Measurements from ENCODE around the gene LEPR.
A peak's percentile ranks its signal among the peaks of the same experiment; 100 is the strongest.

Gene LEPR

GRCh38 chr1:65398083-65398482 lies 22.4 kb upstream of the LEPR start:
- no peaks in the 10 kb centered on the region for H3K27me3 Mint-ChIP-seq

GRCh38 chr1:65399003-65399402 lies 21.5 kb upstream of the LEPR start:
- Mint-ChIP-seq H3K4me1 (peaks cover 44% of the 10 kb centered on the region), H3K9me3 (no peaks in the 10 kb centered on the region), H3K4me3 (no peak overlapping the region), H3K27ac (no peak overlapping the region), H3K27me3 (no peaks in the 10 kb centered on the region), H3K36me3 (peaks cover 6% of the 10 kb centered on the region)
- no peak for DNase-seq
- CTCF ChIA-PET, result no interaction called here

More at GRCh38 chr1:65398083-65398482, 22.4 kb upstream of the LEPR start:
- H3K36me3 Mint-ChIP-seq, result peaks cover 6% of the 10 kb centered on the region
- DNase-seq, result no peak
- H3K9me3 Mint-ChIP-seq, result no peaks in the 10 kb centered on the region
- H3K4me1 Mint-ChIP-seq, result peaks cover 54% of the 10 kb centered on the region
- H3K27ac Mint-ChIP-seq, result no peak overlapping the region
- no peak overlapping the region for H3K4me3 Mint-ChIP-seq
- CTCF ChIA-PET, result no interaction called here

GRCh38 chr1:65401612-65402011 lies 18.9 kb upstream of the LEPR start:
- H3K4me3 Mint-ChIP-seq, result no peak overlapping the region
- peaks cover 6% of the 10 kb centered on the region for H3K36me3 Mint-ChIP-seq
- H3K27ac Mint-ChIP-seq, result no peak overlapping the region
- no peak for DNase-seq
- no peaks in the 10 kb centered on the region for H3K9me3 Mint-ChIP-seq
- H3K4me1 Mint-ChIP-seq, result peaks cover 20% of the 10 kb centered on the region
- CTCF ChIA-PET, result no interaction called here
- H3K27me3 Mint-ChIP-seq, result no peaks in the 10 kb centered on the region

- Mint-ChIP-seq H3K36me3 (no peaks in the 10 kb centered on the region), H3K27ac (no peak overlapping the region), H3K4me1 (no peaks in the 10 kb centered on the region), H3K27me3 (no peaks in the 10 kb centered on the region), H3K4me3 (no peak overlapping the region), H3K9me3 (no peaks in the 10 kb centered on the region)
- DNase-seq, result no peak
- CTCF ChIA-PET, result interaction anchor here (1.5 kb wide), 1 partner anchor 15 kb away, joined by 5 read pairs; no protein-coding TSS in a partner anchor
Observed at GRCh38 chr1:65404941-65405340, 15.5 kb upstream of the LEPR start.

- Mint-ChIP-seq H3K4me1 (no peaks in the 10 kb centered on the region), H3K27me3 (no peaks in the 10 kb centered on the region), H3K4me3 (no peak overlapping the region), H3K9me3 (no peaks in the 10 kb centered on the region), H3K27ac (no peak overlapping the region), H3K36me3 (no peaks in the 10 kb centered on the region)
- CTCF ChIA-PET, result no interaction called here
- DNase-seq, result no peak
Observed at GRCh38 chr1:65407877-65408276, 12.6 kb upstream of the LEPR start.

GRCh38 chr1:65409314-65409713 lies 11.2 kb upstream of the LEPR start:
- no peak for DNase-seq
- H3K4me3 Mint-ChIP-seq, result no peak overlapping the region
- CTCF ChIA-PET, result no interaction called here
- H3K27me3 Mint-ChIP-seq, result no peaks in the 10 kb centered on the region
- no peaks in the 10 kb centered on the region for H3K36me3 Mint-ChIP-seq
- no peaks in the 10 kb centered on the region for H3K9me3 Mint-ChIP-seq
- no peak overlapping the region for H3K27ac Mint-ChIP-seq
- H3K4me1 Mint-ChIP-seq, result no peaks in the 10 kb centered on the region

- H3K27me3 Mint-ChIP-seq, result no peaks in the 10 kb centered on the region
- H3K9me3 Mint-ChIP-seq, result no peaks in the 10 kb centered on the region
- H3K27ac Mint-ChIP-seq, result no peak overlapping the region
- CTCF ChIA-PET, result no interaction called here
- H3K4me1 Mint-ChIP-seq, result no peaks in the 10 kb centered on the region
- H3K36me3 Mint-ChIP-seq, result no peaks in the 10 kb centered on the region
- no peak for DNase-seq
- H3K4me3 Mint-ChIP-seq, result no peak overlapping the region
Observed at GRCh38 chr1:65409816-65410326, 10.6 kb upstream of the LEPR start.

GRCh38 chr1:65412256-65412983 lies 8.0 kb upstream of the LEPR start:
- Mint-ChIP-seq H3K27ac (no peak overlapping the region), H3K4me1 (peaks cover 2% of the 10 kb centered on the region), H3K4me3 (no peak overlapping the region), H3K36me3 (no peaks in the 10 kb centered on the region), H3K27me3 (peaks cover 5% of the 10 kb centered on the region), H3K9me3 (no peaks in the 10 kb centered on the region)
- CTCF ChIA-PET, result no interaction called here
- no peak for DNase-seq

GRCh38 chr1:65412984-65413375 lies 7.5 kb upstream of the LEPR start:
- Mint-ChIP-seq H3K4me3 (no peak overlapping the region), H3K36me3 (no peaks in the 10 kb centered on the region), H3K9me3 (no peaks in the 10 kb centered on the region), H3K4me1 (peaks cover 4% of the 10 kb centered on the region), H3K27ac (no peak overlapping the region), H3K27me3 (peaks cover 5% of the 10 kb centered on the region)
- CTCF ChIA-PET, result no interaction called here
- DNase-seq, result no peak

- H3K4me3 Mint-ChIP-seq, result no peak overlapping the region
- CTCF ChIA-PET, result no interaction called here
- DNase-seq, result no peak
- no peaks in the 10 kb centered on the region for H3K36me3 Mint-ChIP-seq
- H3K27ac Mint-ChIP-seq, result no peak overlapping the region
- no peaks in the 10 kb centered on the region for H3K9me3 Mint-ChIP-seq
- H3K27me3 Mint-ChIP-seq, result peaks cover 5% of the 10 kb centered on the region
- H3K4me1 Mint-ChIP-seq, result peaks cover 12% of the 10 kb centered on the region
Observed at GRCh38 chr1:65414538-65414937, 5.9 kb upstream of the LEPR start.

- Mint-ChIP-seq H3K27me3 (peaks cover 9% of the 10 kb centered on the region), H3K4me1 (peaks cover 18% of the 10 kb centered on the region), H3K4me3 (no peak overlapping the region), H3K27ac (no peak overlapping the region), H3K9me3 (no peaks in the 10 kb centered on the region), H3K36me3 (no peaks in the 10 kb centered on the region)
- CTCF ChIA-PET, result interaction anchor here (1.3 to 2.2 kb wide), 2 partner anchors 13 to 271 kb away, joined by 4 read pairs; no protein-coding TSS in a partner anchor
- DNase-seq, result no peak
Observed at GRCh38 chr1:65416767-65417166, 3.7 kb upstream of the LEPR start.

GRCh38 chr1:65417729-65418128 lies 2.7 kb upstream of the LEPR start:
- H3K27ac Mint-ChIP-seq, result no peak overlapping the region
- H3K9me3 Mint-ChIP-seq, result no peaks in the 10 kb centered on the region
- peaks cover 9% of the 10 kb centered on the region for H3K27me3 Mint-ChIP-seq

GRCh38 chr1:65418522-65419185 lies 1.8 kb upstream of the LEPR start:
- Mint-ChIP-seq H3K36me3 (no peaks in the 10 kb centered on the region), H3K4me1 (peaks cover 19% of the 10 kb centered on the region), H3K4me3 (peak overlapping the region; percentile 45), H3K27me3 (peaks cover 9% of the 10 kb centered on the region), H3K27ac (peak overlapping the region; percentile 11), H3K9me3 (no peaks in the 10 kb centered on the region)
- no peak for DNase-seq
- CTCF ChIA-PET, result interaction anchor here (1.2 to 2.2 kb wide), 2 partner anchors 14 to 269 kb away, joined by 4 to 5 read pairs; no protein-coding TSS in a partner anchor

More at GRCh38 chr1:65417729-65418128, 2.7 kb upstream of the LEPR start:
- H3K4me1 Mint-ChIP-seq, result peaks cover 18% of the 10 kb centered on the region
- CTCF ChIA-PET, result interaction anchor here (2.2 kb wide), 1 partner anchor 270 kb away, joined by 4 read pairs; no protein-coding TSS in a partner anchor
- no peak for DNase-seq
- no peaks in the 10 kb centered on the region for H3K36me3 Mint-ChIP-seq
- no peak overlapping the region for H3K4me3 Mint-ChIP-seq

GRCh38 chr1:65419681-65420589 lies 533 bp upstream of the LEPR start:
- Mint-ChIP-seq H3K36me3 (peaks cover 8% of the 10 kb centered on the region), H3K27me3 (peaks cover 9% of the 10 kb centered on the region), H3K27ac (no peak overlapping the region), H3K4me3 (no peak overlapping the region), H3K4me1 (peaks cover 28% of the 10 kb centered on the region), H3K9me3 (no peaks in the 10 kb centered on the region)
- peak; percentile 100 for DNase-seq
- CTCF ChIA-PET, result interaction anchor here (0.8 to 1.3 kb wide), 3 partner anchors 15 to 184 kb away, joined by 3 to 5 read pairs (median 3); no protein-coding TSS in a partner anchor

Data from activated naive CD4-positive, alpha-beta T cell treated with anti-CD3 and anti-CD28 coated beads, Interleukin-2, amount 10 ng/mL, durations not matched to agents 7 days and 5 days (primary cell).